NB4 (cell line): ENCODE results near the gene PEMT.

Experiments used
- DNase-seq: peaks from one replicate; pipeline ENCODE4 v3.0.0; 2010; ENCODE audit warnings: low read depth
- H3K4me3 ChIP-seq: one replicate; pipeline ENCODE4 v1.5.1; 2011; ENCODE audit warnings: mild to moderate bottlenecking, low read depth, low read length, moderate library complexity
- MYC ChIP-seq: IDR thresholded peaks from 2 replicates; pipeline ENCODE4 v1.6.1; 2011; ENCODE audit warnings: low read depth, low read length
- POLR2A ChIP-seq: IDR thresholded peaks from 2 replicates; pipeline ENCODE4 v1.6.1; 2011; ENCODE audit warnings: mild to moderate bottlenecking; ENCODE audit not compliant: insufficient read length; ENCODE audit errors: extremely low read depth
- TF ChIP-seq, protein P1 (sequence below): IDR thresholded peaks from one replicate; pipeline ENCODE4 v1.5.1; 2012; ENCODE audit warnings: low read depth, low read length
- TF ChIP-seq, protein P2 (sequence below): IDR thresholded peaks from 2 replicates; pipeline ENCODE4 v1.6.1; 2011; ENCODE audit warnings: low read depth, low read length

PEMT gene

DNA sequence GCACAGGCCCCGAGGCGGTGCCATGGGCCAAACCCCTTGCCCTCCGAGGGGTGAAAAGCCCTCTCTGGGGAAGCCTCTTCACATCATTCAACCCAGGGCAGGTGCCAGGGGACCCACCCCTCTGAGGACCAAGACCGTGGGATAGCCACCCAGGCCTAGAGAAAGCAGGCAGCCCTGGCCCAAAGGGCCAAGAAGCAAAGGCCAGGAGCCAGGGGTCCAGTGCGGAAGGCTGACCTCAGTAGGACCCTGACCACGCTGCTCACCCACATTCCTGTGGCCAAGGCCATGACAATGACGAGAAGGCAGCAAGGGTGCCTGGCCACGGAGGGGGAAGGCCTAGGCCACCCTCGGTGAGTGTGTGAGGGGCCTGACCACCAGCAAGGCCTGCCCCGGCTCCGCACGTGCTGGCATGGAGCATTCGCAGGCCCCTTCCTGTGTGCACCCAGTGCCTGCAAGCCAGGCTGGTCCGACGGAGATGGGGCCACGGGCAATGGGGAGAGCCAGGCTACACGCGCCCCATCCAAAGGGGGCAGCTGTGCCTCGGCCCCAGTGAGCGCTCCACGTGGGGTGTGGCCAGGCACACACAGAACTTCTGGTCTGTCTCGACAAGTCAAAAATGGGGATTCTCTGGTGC, 70.8 kb downstream of the PEMT start:
- no peak overlapping the region for H3K4me3 ChIP-seq
- TF ChIP-seq, protein P1, sequence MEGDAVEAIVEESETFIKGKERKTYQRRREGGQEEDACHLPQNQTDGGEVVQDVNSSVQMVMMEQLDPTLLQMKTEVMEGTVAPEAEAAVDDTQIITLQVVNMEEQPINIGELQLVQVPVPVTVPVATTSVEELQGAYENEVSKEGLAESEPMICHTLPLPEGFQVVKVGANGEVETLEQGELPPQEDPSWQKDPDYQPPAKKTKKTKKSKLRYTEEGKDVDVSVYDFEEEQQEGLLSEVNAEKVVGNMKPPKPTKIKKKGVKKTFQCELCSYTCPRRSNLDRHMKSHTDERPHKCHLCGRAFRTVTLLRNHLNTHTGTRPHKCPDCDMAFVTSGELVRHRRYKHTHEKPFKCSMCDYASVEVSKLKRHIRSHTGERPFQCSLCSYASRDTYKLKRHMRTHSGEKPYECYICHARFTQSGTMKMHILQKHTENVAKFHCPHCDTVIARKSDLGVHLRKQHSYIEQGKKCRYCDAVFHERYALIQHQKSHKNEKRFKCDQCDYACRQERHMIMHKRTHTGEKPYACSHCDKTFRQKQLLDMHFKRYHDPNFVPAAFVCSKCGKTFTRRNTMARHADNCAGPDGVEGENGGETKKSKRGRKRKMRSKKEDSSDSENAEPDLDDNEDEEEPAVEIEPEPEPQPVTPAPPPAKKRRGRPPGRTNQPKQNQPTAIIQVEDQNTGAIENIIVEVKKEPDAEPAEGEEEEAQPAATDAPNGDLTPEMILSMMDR = no peak
- TF ChIP-seq POLR2A = no peak
- TF ChIP-seq, protein P2, sequence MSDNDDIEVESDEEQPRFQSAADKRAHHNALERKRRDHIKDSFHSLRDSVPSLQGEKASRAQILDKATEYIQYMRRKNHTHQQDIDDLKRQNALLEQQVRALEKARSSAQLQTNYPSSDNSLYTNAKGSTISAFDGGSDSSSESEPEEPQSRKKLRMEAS = no peak
- no peak for TF ChIP-seq MYC
- no peak for DNase-seq

DNA sequence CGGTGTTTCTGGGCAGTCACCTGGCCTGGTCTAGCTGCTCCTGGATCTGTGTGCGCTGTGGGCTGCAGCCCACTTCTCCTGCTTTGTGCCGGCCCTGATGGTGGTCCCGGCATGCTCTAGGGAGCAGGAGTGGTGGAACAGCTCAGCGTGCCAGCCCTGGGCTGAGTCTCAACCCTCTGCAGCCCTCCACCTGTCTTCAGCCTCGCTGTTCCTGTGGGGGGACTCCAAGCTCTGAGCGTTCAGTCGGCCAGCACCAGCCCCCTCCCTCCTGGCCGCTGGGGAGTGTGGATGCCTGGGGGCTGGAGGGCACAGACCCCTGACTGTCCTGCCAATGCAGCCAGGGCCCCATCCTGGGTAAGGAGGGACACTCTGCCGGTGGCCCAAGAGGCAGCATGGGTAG, 71.6 kb downstream of the PEMT start:
- no peak for TF ChIP-seq MYC
- no peak for TF ChIP-seq POLR2A
- TF ChIP-seq, protein P2 = no peak
- TF ChIP-seq, protein P1 = no peak
- H3K4me3 ChIP-seq = no peak overlapping the region

DNA sequence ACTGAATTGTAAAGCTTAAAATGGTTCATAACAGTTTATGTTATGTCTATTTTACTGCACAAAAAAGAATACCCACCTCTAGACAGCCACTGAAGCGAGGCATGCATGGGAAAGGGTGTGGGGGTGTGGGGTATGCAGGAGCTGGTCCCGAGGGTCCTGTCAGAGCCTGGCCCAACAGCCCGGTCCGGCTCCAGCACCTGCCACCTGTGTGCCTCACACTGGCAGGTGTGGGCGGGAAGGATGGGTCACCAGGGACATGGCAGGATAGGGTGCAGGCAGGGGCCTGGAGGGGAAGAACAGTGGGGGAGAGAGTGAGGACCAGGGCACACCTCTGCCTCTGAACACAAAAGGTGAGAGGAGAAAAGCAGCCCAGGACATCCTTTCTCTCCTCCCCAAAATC, 72.6 kb downstream of the PEMT start:
- no peak for DNase-seq
- no peak overlapping the region for H3K4me3 ChIP-seq
- TF ChIP-seq, protein P2 = no peak
- TF ChIP-seq, protein P1 = no peak
- TF ChIP-seq MYC = no peak
- no peak for TF ChIP-seq POLR2A

More for the DNA sequence above, 71.6 kb downstream of the PEMT start:
- no peak for DNase-seq

DNA sequence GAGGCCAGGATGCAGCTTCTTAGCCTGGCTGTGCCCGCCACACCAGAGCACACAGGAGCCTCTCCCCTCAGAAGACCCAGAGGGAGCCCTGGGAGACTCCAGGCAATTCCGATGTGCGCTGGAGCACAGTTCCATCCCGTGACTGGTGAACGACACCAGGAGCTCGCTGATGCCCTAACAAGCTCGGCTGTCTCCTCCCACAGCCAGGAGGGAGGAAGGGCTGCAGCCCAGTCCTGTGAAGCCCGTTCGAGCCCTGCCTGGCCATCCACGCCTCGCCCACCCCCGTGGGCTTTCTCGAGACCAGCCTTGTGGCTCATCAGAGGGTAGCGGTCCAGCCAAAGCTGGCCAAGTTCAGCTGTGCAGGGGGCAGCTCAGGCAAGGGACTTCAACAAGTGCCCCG, 73.5 kb downstream of the PEMT start:
- H3K4me3 ChIP-seq = no peak overlapping the region
- TF ChIP-seq MYC = no peak
- TF ChIP-seq, protein P1 = no peak
- TF ChIP-seq, protein P2 = no peak
- TF ChIP-seq POLR2A = no peak
- no peak for DNase-seq

DNA sequence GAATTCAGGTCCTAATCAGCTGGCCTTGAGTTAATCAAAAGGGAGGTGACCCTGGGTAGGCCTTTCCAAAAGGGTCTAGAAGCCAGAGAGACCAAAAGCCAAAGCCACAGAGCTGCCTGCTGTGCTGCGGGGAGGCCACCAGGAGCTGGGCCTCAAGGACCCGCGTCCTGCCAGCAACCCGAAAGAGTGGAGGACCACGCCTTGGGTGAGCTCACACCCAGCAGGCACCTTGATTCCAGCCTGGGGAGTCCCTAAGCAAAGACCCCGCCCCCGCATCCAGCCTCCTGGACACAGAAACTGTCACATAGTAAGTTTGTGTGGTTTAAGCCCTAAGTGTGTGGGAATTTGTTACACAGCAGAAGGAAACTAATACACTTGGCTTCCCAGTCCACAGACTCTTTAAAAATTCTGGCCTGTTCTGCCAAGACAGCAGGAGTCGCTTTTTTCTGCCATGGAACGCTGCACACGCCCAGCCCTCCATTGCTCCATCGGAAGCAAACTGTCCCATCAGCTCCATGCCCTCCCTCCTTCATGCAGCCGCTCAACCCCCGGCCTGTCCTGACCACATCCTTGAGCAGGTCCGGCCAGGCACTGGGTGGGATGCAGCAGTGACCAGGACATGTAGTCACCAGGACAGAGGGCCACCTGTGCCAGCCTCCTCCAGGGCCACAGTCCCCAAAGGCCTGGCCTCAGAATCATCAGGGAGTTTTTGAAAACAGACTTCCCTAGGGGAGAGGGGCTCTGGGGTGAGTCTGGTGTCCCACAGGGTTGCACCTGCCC, 74.4 kb downstream of the PEMT start:
- no peak overlapping the region for H3K4me3 ChIP-seq
- peak; percentile 39 for DNase-seq
- TF ChIP-seq MYC (no peak), POLR2A (no peak)
- TF ChIP-seq, protein P1 = no peak
- TF ChIP-seq, protein P2 = no peak
